Panc1 (cell line): ENCODE measurements around the gene UXS1. TPM values are rescaled to one million over a fixed set of nuclear protein-coding genes. Genes with fewer than 3 reads are reported as not detected.

Experiments used
- ATAC-seq: fragments of 200-7000 bp; cut with Tn5 transposase; 2 replicates; pipeline ENCODE4 v1.9.1; 2020; ENCODE audit warnings: mild to moderate bottlenecking, moderate library complexity
- BruUV-seq: library from RNA; stranded (reverse); fragments of 400-500 nt; replicated peaks from 2 replicates; lab custom pipeline; 2021; lab: Mats Ljungman, UMichigan
- CTCF ChIA-PET: fragments of 300-600 bp; sonication (Branson Sonifier 250); formaldehyde crosslinking; loops from one replicate; lab custom pipeline; 2022; ENCODE audit warnings: antibody characterized with exemption; lab: Charles Lee
- POLR2A ChIA-PET: fragments of 300-600 bp; sonication (Branson Sonifier 250); formaldehyde crosslinking; loops from one replicate; lab custom pipeline; 2022; ENCODE audit warnings: antibody characterized with exemption; lab: Charles Lee
- DNase-seq: peaks from one replicate; pipeline ENCODE4 v3.0.0-alpha.2; 2010; ENCODE audit warnings: low read depth, low spot score
- H3K27ac ChIP-seq: 2 replicates; pipeline ENCODE4 v1.5.1; 2011; ENCODE audit warnings: mild to moderate bottlenecking, low read length, inconsistent platforms
- H3K27me3 ChIP-seq: fragments of 200-500 bp; sonication (Bioruptor generic); 2 replicates; pipeline ENCODE4 v1.6.0; 2014; ENCODE audit warnings: low read length, inconsistent platforms; ENCODE audit not compliant: control insufficient read depth, insufficient read depth
- H3K36me3 ChIP-seq: fragments of 200-500 bp; sonication (Bioruptor generic); 2 replicates; pipeline ENCODE4 v1.5.1; 2014; ENCODE audit warnings: inconsistent platforms, mild to moderate bottlenecking, low read length, moderate library complexity; ENCODE audit not compliant: control insufficient read depth, insufficient read depth
- H3K4me1 ChIP-seq: 2 replicates; pipeline ENCODE4 v1.5.1; 2011; ENCODE audit warnings: inconsistent platforms, mild to moderate bottlenecking, low read length, moderate library complexity; ENCODE audit not compliant: control insufficient read depth, insufficient read depth
- H3K4me3 ChIP-seq, 2 experiments: 2 replicates each; pipeline ENCODE4 v1.5.1; 2011 to 2012; ENCODE audit warnings: low read depth in 2 of 2, low read length in 2 of 2, mild to moderate bottlenecking in 2 of 2, inconsistent platforms in 1 of 2, moderate library complexity in 1 of 2
- H3K9me3 ChIP-seq: fragments of 200-500 bp; sonication (Bioruptor generic); 2 replicates; pipeline ENCODE4 v1.5.1; 2014; ENCODE audit warnings: low read depth, mild to moderate bottlenecking, inconsistent platforms, low read length, moderate library complexity; ENCODE audit not compliant: control insufficient read depth, insufficient read depth
- CTCF ChIP-seq: fragments of 450-650 bp; IDR thresholded peaks from 2 replicates; pipeline ENCODE4 v1.5.1; 2017; ENCODE audit warnings: mild to moderate bottlenecking
- POLR2AphosphoS5 ChIP-seq: IDR thresholded peaks from 2 replicates; pipeline ENCODE4 v1.6.1; 2012; ENCODE audit warnings: mild to moderate bottlenecking, low read depth, low read length, moderate library complexity
- REST ChIP-seq, 2 experiments: IDR thresholded peaks; 2 replicates each; pipeline ENCODE4 v1.6.1; 2011 to 2012; ENCODE audit warnings: low read depth in 2 of 2, control low read depth in 1 of 2, low read length in 1 of 2, mild to moderate bottlenecking in 1 of 2, moderate library complexity in 1 of 2; ENCODE audit not compliant: insufficient read depth in 1 of 2
- SIN3A ChIP-seq: IDR thresholded peaks from 2 replicates; pipeline ENCODE4 v1.6.1; 2012; ENCODE audit warnings: low read depth, mild to moderate bottlenecking, low read length, moderate library complexity, borderline replicate concordance; ENCODE audit not compliant: insufficient read depth
- TCF7L2 ChIP-seq: IDR thresholded peaks from 2 replicates; pipeline ENCODE4 v1.6.1; 2011; ENCODE audit warnings: mild to moderate bottlenecking, low read depth, low read length, inconsistent platforms
- in situ Hi-C: cut with HindIII; loops from 2 replicates; pipeline ENCODE4 v1.10.0; 2016; ENCODE audit warnings: low sequenced_read_pairs, low pct_unique_long_range_greater_than_20kb
- intact Hi-C: fragments of 100-400 bp; cut with micrococcal nuclease; formaldehyde crosslinking; loops from one replicate; pipeline ENCODE4 v1.10.0; 2022; ENCODE audit not compliant: unreplicated experiment
- total RNA-seq: library from RNA; stranded (reverse); gene quantifications from one replicate; pipeline ENCODE4 v1.2.1, GENCODE V29; 2021; ENCODE audit not compliant: unreplicated experiment

Gene UXS1
- total RNA-seq, 1 experiment from 2014 or later: 72.0 TPM

- ChIA-PET POLR2A (no interaction called here), CTCF (no interaction called here)
- no peaks in the 10 kb centered on the region for H3K27me3 ChIP-seq
- DNase-seq (no peak), ATAC-seq (no peak)
- in situ Hi-C loops (no loop called here), intact Hi-C loops (no loop called here)
- BruUV-seq: no TSS peak
- H3K9me3 ChIP-seq: no peaks in the 10 kb centered on the region
- TF ChIP-seq TCF7L2 (no peak), SIN3A (no peak), CTCF (no peak), POLR2AphosphoS5 (no peak), REST (IDR thresholded peaks at IDR 0.05; ENCODE audit: insufficient read depth in 1 of 2, low read depth in 2 of 2, low read length in 1 of 2) (no peak)
- no peak overlapping the region for H3K4me3 ChIP-seq
- no peak overlapping the region for H3K27ac ChIP-seq
- no peaks in the 10 kb centered on the region for H3K4me1 ChIP-seq
- peaks cover 9% of the 10 kb centered on the region for H3K36me3 ChIP-seq
Measured at GRCh38 chr2:106120432-106120831, 73.7 kb downstream of the UXS1 start.

GRCh38 chr2:106119074-106119473 lies 75.0 kb downstream of the UXS1 start:
- intact Hi-C loops: no loop called here
- ATAC-seq: no peak
- in situ Hi-C loops: no loop called here
- Histone ChIP-seq H3K27ac (no peak overlapping the region), H3K27me3 (no peaks in the 10 kb centered on the region), H3K4me3 (no peak overlapping the region), H3K36me3 (peaks cover 9% of the 10 kb centered on the region), H3K9me3 (no peaks in the 10 kb centered on the region), H3K4me1 (no peaks in the 10 kb centered on the region)
- TF ChIP-seq CTCF (no peak), POLR2AphosphoS5 (no peak), REST (IDR thresholded peaks at IDR 0.05; ENCODE audit: insufficient read depth in 1 of 2, low read depth in 2 of 2, low read length in 1 of 2) (no peak), TCF7L2 (no peak), SIN3A (no peak)
- CTCF ChIA-PET: no interaction called here
- no TSS peak for BruUV-seq
- DNase-seq: no peak
- POLR2A ChIA-PET: no interaction called here
